Measurements from ENCODE around the gene SORCS2.

DNA sequence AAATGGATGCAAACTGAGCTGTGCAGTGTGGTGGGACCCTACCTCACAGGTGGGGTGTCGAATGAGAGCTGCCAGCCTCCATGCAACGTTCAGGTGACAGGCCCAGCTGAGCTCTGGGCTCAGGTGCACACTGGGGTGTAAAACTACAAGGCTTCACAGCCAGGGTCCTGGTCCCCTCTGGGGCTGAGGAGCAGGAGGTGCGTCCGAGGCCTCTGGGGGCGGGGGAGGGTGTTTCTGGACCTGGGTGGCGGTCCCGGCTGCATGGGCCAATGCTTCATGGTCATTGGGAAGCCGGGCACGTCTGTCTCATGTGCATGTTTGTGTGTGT lies 26.5 kb upstream of the SORCS2 start:
- TF ChIP-seq POLR2A (IDR thresholded peaks at IDR 0.05; ENCODE audit: low read depth, low read length) = no peak
- TF ChIP-seq, protein P1, sequence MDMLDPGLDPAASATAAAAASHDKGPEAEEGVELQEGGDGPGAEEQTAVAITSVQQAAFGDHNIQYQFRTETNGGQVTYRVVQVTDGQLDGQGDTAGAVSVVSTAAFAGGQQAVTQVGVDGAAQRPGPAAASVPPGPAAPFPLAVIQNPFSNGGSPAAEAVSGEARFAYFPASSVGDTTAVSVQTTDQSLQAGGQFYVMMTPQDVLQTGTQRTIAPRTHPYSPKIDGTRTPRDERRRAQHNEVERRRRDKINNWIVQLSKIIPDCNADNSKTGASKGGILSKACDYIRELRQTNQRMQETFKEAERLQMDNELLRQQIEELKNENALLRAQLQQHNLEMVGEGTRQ (IDR thresholded peaks at IDR 0.05; ENCODE audit: low read depth, low read length) = no peak
- no peak for TF ChIP-seq CTCF (conservative IDR thresholded peaks at IDR 0.05; ENCODE audit: low read depth, low read length)
- no peak for TF ChIP-seq MXI1 (IDR thresholded peaks at IDR 0.05; ENCODE audit: borderline replicate concordance, low read depth, low read length)
- TF ChIP-seq ELK1 (IDR thresholded peaks at IDR 0.05; ENCODE audit: borderline replicate concordance, low read depth, low read length) = no peak
- TF ChIP-seq BHLHE40 (IDR thresholded peaks at IDR 0.05; ENCODE audit: low read depth, low read length) = no peak
- no peak for TF ChIP-seq NFE2L2 (IDR thresholded peaks at IDR 0.05; ENCODE audit: low read depth, low read length)
- no peak for TF ChIP-seq CHD1 (IDR thresholded peaks at IDR 0.05; ENCODE audit: low read depth, low read length)
- TF ChIP-seq RAD21 (IDR thresholded peaks at IDR 0.05; ENCODE audit: low read length) = no peak
- TF ChIP-seq MAZ (IDR thresholded peaks at IDR 0.05; ENCODE audit: borderline replicate concordance, low read depth, low read length) = no peak
- no peak for TF ChIP-seq MAFK (IDR thresholded peaks at IDR 0.05; ENCODE audit: low read depth, low read length)
- TF ChIP-seq SMC3 (IDR thresholded peaks at IDR 0.05; ENCODE audit: low read depth, low read length) = no peak
